ENCODE results near the gene LSM3.

Gene LSM3

GRCh38 chr3:14242490-14243311, 64.1 kb downstream of the LSM3 start:
- DNase-seq, result no peak

DNA sequence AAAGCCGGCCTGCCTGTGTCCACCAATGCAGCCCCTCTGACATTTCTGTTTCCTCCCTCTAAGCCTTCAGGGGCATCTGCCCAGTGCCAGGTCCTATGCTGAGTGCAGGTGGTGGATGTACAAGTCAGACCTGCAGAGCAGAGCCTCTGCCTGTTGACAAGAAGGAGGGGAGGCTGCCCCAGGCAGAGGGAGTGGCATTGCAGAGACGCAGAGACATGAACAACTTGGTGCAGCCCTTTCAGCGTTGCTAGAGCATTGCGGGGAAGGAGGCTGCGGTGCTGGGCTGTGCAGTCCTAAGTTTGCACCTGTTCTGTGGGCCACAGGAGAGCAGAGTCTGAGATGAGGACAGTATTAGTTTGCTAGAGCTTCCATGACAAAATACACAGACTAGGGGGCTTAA, 65.2 kb downstream of the LSM3 start:
- DNase-seq, result no peak

- DNase-seq, result no peak
Observed at GRCh38 chr3:14244521-14245247, 66.1 kb downstream of the LSM3 start.

- DNase-seq, result no peak
Observed at GRCh38 chr3:14245248-14245639, 66.6 kb downstream of the LSM3 start.

DNA sequence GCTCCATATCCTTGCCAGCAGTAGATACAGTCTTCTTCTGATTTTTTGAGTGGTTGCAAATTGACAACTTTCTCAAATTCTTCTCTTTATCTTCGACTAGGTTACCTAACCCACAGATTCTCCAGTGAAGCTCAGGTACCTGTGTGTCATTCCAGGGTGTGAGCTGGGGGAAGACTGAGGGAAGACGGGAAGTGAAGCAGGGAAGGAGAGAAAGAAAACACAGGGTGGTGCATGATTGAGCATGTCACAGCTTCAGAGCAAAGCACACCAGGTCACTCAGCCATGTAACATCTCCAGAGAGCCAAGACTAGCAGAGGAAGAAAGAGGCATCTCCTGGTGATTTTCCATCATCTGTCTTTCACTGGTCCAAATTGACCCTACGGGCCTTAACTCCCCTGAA, 67.2 kb downstream of the LSM3 start:
- DNase-seq, result no peak

GRCh38 chr3:14246414-14246813, 67.8 kb downstream of the LSM3 start:
- DNase-seq, result peak; percentile 14

- no peak for DNase-seq
Observed at GRCh38 chr3:14248477-14248848, 69.8 kb downstream of the LSM3 start.

- no peak for DNase-seq
Observed at GRCh38 chr3:14248849-14249523, 70.4 kb downstream of the LSM3 start.

Data from EL (cell line).